Endothelial cell (in vitro differentiated cells): ENCODE data around the gene DEUP1. TPM values are rescaled to one million over a fixed set of nuclear protein-coding genes. Genes with fewer than 3 reads are reported as not detected.
"Not testable (repeated sequence)": the region's sequence is repeated elsewhere in the genome, so short reads cannot be mapped to it uniquely, and the experiment has no call there.

Source experiments
- DNase-seq: peaks from one replicate; pipeline ENCODE4 v3.0.0; 2021; ENCODE audit warnings: low spot score
- H3K27ac Mint-ChIP-seq: one replicate; pipeline ENCODE4 v1.8.0; 2021; ENCODE audit warnings: mixed read lengths, inconsistent platforms; ENCODE audit not compliant: unreplicated experiment
- H3K27me3 Mint-ChIP-seq: one replicate; pipeline ENCODE4 v1.8.0; 2021; ENCODE audit warnings: mild to moderate bottlenecking, moderate library complexity, mixed read lengths, inconsistent platforms; ENCODE audit not compliant: unreplicated experiment
- H3K36me3 Mint-ChIP-seq: one replicate; pipeline ENCODE4 v1.8.0; 2021; ENCODE audit warnings: mild to moderate bottlenecking, low read depth, mixed read lengths, inconsistent platforms; ENCODE audit not compliant: unreplicated experiment
- H3K4me1 Mint-ChIP-seq: one replicate; pipeline ENCODE4 v1.8.0; 2021; ENCODE audit warnings: mild to moderate bottlenecking, mixed read lengths, inconsistent platforms; ENCODE audit not compliant: unreplicated experiment
- H3K4me3 Mint-ChIP-seq: one replicate; pipeline ENCODE4 v1.8.0; 2021; ENCODE audit warnings: mild to moderate bottlenecking, mixed read lengths, inconsistent platforms; ENCODE audit not compliant: unreplicated experiment
- H3K9me3 Mint-ChIP-seq: one replicate; pipeline ENCODE4 v1.8.0; 2021; ENCODE audit warnings: mixed read lengths, inconsistent platforms; ENCODE audit not compliant: unreplicated experiment
- total RNA-seq: library from RNA; stranded (reverse); fragmentation: NEBNext Ultra II Directional; extraction: Animal tissue kit (Norgen Biotek cat#: 25700); gene quantifications from one replicate; pipeline ENCODE4 v1.2.1, GENCODE V29; 2021; ENCODE audit not compliant: unreplicated experiment
- TF ChIP-seq, protein P1 (sequence below): fragments of 200-600 bp; sonication (generic); IDR thresholded peaks from one replicate; pipeline ENCODE4 v1.5.0; 2021; ENCODE audit warnings: antibody characterized with exemption; ENCODE audit not compliant: unreplicated experiment

The DEUP1 gene
- total RNA-seq, 1 donor from 2014 or later, result not detected

DNA sequence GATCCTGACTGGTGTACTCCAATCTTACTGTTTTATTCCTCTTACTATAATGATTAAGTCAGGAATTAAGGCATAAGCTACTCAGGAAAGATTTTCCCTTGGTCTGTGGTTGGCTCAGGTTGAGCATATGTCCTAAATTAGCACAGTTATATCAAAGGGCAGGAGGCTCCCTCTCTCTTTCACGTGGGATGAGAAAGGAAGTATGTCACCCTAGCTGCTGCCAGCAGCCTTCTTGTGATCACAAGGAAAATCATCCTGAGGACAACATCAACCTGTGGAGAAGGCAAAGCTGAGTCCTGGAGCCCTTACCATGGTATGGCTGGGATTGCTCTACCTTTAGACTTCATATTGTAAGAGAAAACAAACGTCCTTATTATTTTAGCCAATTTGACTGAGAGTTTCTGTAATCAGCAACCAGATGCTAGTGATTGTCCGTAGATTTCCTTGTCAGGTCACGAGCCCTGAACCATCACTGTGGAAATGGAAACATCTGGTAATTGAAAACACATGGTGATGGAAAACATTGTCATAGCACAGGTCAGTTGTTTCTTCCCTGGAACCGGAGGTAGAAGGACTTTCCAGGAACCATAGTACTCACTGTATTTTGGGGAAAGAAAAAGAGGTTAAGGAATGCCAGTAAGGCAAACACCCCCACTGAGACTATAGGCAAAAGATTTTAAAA lies 40.6 kb upstream of the DEUP1 start:
- no peaks in the 10 kb centered on the region for H3K4me1 Mint-ChIP-seq
- no peaks in the 10 kb centered on the region for H3K27me3 Mint-ChIP-seq
- H3K36me3 Mint-ChIP-seq, result no peaks in the 10 kb centered on the region
- no peaks in the 10 kb centered on the region for H3K9me3 Mint-ChIP-seq
- TF ChIP-seq, protein P1, sequence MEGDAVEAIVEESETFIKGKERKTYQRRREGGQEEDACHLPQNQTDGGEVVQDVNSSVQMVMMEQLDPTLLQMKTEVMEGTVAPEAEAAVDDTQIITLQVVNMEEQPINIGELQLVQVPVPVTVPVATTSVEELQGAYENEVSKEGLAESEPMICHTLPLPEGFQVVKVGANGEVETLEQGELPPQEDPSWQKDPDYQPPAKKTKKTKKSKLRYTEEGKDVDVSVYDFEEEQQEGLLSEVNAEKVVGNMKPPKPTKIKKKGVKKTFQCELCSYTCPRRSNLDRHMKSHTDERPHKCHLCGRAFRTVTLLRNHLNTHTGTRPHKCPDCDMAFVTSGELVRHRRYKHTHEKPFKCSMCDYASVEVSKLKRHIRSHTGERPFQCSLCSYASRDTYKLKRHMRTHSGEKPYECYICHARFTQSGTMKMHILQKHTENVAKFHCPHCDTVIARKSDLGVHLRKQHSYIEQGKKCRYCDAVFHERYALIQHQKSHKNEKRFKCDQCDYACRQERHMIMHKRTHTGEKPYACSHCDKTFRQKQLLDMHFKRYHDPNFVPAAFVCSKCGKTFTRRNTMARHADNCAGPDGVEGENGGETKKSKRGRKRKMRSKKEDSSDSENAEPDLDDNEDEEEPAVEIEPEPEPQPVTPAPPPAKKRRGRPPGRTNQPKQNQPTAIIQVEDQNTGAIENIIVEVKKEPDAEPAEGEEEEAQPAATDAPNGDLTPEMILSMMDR, result no peak
- no peak overlapping the region for H3K4me3 Mint-ChIP-seq
- DNase-seq, result no peak
- no peak overlapping the region for H3K27ac Mint-ChIP-seq

DNA sequence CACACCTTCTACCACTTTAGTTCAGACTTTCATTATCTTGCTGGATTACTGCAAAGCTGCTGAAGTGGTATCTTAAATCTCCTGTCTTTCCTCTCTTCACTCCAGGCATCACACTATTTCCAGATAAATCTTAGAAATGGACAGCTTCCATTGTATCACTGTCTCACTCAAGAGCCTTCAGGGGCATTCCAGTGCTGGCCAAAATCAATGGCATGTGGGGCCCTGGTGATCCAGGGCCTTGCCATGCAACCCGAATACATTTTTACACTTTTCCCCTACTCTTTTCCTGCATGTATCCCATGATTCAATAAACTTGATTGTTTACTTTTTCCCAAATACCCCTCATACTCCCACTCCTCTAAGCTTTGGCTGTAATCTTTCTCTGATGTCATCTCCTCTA lies 39.4 kb upstream of the DEUP1 start:
- no peak overlapping the region for H3K4me3 Mint-ChIP-seq
- TF ChIP-seq, protein P1, result no peak
- H3K36me3 Mint-ChIP-seq, result no peaks in the 10 kb centered on the region
- H3K27me3 Mint-ChIP-seq, result no peaks in the 10 kb centered on the region
- no peak overlapping the region for H3K27ac Mint-ChIP-seq
- H3K9me3 Mint-ChIP-seq, result no peaks in the 10 kb centered on the region
- DNase-seq, result no peak
- no peaks in the 10 kb centered on the region for H3K4me1 Mint-ChIP-seq

DNA sequence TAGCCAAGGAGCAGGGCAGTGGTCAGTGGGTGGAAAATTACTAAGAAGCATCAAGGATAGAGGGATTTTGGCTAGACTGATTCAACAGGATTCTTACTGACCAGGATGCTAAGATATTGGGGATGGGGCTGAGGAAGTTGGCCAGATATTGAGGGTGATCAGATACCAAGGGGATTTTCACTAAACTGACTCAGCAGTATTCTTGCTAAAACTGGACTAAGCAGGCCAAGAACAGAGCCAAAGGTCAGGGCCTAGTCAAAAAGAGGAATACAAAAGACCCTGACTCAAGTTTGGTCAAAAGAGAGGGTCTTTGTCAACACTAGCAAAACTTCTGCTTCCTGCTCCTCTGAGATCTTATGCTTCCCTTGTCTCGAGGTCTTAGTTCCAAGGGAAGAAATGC lies 38.6 kb upstream of the DEUP1 start:
- TF ChIP-seq, protein P1, result no peak
- no peaks in the 10 kb centered on the region for H3K4me1 Mint-ChIP-seq
- no peak overlapping the region for H3K4me3 Mint-ChIP-seq
- no peak overlapping the region for H3K27ac Mint-ChIP-seq
- H3K36me3 Mint-ChIP-seq, result no peaks in the 10 kb centered on the region
- no peaks in the 10 kb centered on the region for H3K9me3 Mint-ChIP-seq
- DNase-seq, result no peak
- no peaks in the 10 kb centered on the region for H3K27me3 Mint-ChIP-seq

GRCh38 chr11:93295921-93296575 lies 34.5 kb upstream of the DEUP1 start:
- no peak for DNase-seq
- H3K36me3 Mint-ChIP-seq, result no peaks in the 10 kb centered on the region
- TF ChIP-seq, protein P1, result no peak
- H3K4me3 Mint-ChIP-seq, result no peak overlapping the region
- H3K4me1 Mint-ChIP-seq, result no peaks in the 10 kb centered on the region
- no peaks in the 10 kb centered on the region for H3K27me3 Mint-ChIP-seq
- no peak overlapping the region for H3K27ac Mint-ChIP-seq
- H3K9me3 Mint-ChIP-seq, result no peaks in the 10 kb centered on the region

DNA sequence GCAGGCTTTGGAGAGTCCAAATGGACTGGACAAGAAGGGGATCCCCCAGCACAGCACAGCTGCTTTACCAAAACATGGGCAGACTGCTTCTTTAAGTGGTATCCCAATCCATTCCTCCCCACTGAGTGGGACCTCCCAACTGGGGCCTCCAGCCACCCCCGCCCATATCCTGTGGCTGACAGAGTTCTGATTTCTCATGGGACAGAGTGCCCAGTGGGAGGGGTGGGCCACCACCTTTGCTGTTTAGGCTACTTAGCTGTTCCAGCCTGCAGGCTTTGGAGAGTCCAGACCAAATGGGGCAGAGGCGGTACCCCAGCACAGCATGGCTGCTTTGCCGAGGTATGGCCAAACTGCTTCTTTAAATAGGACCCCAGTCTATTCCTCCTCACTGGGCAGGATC lies 26.9 kb upstream of the DEUP1 start:
- Mint-ChIP-seq H3K27ac (no peak overlapping the region), H3K4me3 (no peak overlapping the region), H3K9me3 (no peaks in the 10 kb centered on the region), H3K36me3 (no peaks in the 10 kb centered on the region), H3K4me1 (no peaks in the 10 kb centered on the region), H3K27me3 (no peaks in the 10 kb centered on the region)
- no peak for DNase-seq
- TF ChIP-seq, protein P1, result no peak

DNA sequence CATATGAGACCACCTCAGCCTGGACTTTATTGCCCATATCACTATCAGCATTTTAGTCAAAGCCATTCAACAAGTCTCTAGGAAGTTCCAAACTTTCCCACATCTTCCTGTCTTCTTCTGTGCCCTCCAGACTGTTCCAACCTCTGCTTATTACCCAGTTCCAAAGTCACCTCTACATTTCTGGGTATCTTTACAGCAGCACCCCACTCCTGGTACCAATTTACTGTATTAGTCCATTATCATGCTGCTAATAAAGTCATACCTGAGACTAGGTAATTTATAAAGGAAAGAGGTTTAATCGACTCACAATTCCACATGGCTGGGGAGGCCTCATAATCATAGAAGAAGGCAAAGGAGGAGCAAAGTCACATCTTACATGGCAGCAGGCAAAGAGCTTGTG lies 16.1 kb upstream of the DEUP1 start:
- not testable (repeated sequence) for H3K4me1 Mint-ChIP-seq, DNase-seq
- H3K36me3 Mint-ChIP-seq, result peaks cover 16% of the 10 kb centered on the region

More for the DNA sequence above, 16.1 kb upstream of the DEUP1 start:
- not testable (repeated sequence) for H3K27me3 Mint-ChIP-seq, H3K27ac Mint-ChIP-seq
- H3K9me3 Mint-ChIP-seq, result peaks cover 15% of the 10 kb centered on the region
- H3K4me3 Mint-ChIP-seq, result peak overlapping the region; percentile 8
